Measurements from ENCODE around the gene LNPEP.
A peak's percentile ranks its signal among the peaks of the same experiment; 100 is the strongest.
"Not testable (repeated sequence)": the region's sequence is repeated elsewhere in the genome, so short reads cannot be mapped to it uniquely, and the experiment has no call there.

The LNPEP gene

DNA sequence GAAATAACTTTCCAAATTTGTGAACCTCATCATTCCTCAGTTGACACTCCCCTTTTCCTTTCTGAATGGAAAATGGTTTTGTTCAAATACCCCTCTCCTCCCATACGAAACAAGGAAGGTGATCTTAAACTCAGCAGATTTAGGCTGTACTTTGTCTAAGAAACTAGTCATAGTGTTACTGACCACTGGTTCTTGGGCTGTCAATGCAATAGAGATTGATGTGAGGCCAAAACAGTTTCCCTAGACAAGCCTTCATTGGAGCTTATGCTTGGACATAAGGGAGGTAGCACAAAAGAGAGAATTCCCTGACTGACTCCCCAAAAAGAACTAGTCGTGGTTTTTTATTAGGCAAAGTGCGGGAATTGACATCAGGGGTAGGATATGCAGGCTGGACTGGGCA is 5.3 kb upstream of the LNPEP start:
- no peak for DNase-seq

GRCh38 chr5:96931037-96931436 is 4.8 kb upstream of the LNPEP start:
- DNase-seq = not testable (repeated sequence)

DNA sequence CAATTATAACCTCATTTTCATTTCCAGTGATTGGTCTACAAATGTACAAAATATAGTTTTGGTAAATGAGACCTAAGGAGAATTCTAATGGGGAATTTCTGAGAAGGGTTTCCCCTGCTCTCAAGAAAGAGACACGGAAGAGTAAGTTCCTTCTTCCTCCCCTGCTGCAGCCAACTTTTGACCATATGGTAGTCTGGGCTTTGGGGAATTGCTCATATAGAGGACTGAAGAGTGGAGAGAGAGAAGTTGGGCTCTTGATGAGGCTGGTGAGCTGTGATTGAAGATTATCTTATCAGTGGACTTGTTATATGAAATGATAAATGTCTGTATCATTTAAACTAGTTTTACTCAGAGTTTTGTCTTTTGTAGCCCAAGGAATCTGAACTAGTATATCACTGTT is 4.3 kb upstream of the LNPEP start:
- DNase-seq = no peak

GRCh38 chr5:96932026-96932425 is 3.9 kb upstream of the LNPEP start:
- no peak for DNase-seq

GRCh38 chr5:96933764-96934707 is 1.8 kb upstream of the LNPEP start:
- peak; percentile 65 for DNase-seq

DNA sequence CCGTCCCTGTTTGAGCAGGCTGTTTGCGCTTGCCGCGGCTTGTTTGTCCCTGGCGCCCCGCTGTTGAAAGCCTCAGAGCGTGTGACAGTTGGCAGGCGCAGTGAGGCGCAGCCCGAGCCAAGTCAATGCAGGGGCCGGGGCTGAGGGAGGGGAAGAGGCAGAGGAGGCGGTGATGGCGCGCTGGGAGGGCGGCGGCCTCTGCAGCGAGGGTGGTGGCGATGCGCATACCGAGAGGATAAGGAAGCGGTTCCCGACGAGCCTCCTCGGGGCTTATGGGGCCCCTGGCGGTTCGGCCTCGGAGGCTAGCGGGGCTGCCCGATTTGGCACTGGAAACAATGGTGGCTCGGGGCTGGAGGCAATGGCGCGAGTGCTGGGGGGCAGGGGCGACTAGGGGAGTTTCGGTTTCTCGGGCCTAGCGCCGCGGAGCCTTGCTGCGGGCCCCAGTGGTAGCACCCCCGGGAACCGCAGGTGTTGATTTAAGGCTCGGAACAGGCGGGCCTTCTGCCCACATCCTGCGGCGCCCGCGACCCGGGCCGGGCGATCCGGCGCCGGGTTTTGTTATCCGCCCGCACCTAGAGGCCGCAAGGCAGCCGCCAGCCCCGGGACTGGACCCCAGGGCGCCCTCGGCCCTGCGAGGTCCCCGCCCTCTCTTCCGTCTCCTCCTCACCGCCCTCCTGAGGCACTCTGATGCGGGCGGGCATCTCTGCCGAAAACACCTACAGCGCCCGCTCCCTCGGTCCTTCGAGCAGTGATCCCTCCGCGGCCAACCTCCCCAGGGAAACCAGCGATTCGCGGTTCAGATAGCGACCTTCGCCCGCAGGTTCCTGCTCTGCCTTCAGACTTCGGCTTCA is 947 bp upstream of the LNPEP start:
- DNase-seq = peak; percentile 82

DNA sequence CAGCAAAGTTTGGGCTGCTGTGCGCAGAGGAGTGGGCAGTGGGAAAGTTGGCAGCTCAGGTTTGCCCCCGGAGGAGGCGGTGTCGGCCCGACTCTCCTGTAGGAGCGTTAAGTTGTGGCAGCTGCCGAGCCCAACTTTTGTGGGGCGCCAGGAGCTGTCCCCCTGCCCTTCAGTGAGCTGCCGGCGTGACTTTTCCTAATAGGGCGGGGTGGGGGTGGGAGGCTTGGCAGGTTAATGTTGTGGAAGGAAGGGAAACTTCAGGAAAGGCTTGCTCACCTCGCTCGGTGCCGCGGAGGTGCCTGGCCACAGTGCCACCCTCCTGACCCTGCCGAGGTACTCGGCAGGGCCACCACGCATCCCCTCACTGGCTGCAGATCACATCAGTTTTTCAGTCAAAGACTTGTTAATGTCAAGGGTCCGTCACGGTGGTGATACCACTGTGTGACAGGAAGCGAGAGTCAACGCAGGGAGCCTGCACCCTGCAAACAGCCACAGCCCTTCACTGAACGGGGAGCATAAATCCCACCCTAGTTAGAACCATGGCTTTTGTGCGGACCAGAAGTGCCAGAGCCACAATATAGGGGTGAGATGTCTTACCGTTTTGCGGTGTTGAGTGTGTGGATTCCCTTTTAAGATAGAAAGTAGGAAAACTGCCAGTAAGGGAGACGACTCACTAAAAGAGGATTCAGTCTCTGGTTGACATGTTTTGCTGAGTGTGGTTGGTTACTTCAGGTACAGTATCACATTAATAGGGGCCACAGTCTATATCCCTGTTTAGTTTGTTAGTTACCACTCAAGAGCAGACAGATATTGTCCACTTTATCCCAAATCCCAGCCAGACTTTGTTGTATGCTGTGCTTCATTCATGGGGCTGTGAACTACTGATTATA is 796 bp downstream of the LNPEP start:
- no peak for DNase-seq

DNA sequence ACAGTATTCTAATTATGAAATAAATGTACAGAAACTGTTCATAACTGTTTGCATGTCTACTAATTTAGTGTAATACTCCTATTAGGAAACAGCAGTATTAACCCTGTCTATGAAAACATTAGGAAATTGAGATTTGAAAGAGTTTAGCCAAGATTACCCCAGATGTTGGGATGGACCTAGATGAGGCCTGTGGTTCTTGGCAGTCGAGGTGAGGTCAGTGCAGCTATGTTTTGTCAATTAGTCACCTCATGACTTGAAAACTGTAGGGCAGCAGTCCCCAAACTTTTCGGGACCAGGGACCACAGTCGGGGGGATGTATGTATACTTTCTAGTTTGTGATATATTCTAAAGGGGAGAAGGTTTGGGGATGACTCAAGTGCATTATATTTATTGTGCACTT is 4.7 kb downstream of the LNPEP start:
- DNase-seq = no peak

DNA sequence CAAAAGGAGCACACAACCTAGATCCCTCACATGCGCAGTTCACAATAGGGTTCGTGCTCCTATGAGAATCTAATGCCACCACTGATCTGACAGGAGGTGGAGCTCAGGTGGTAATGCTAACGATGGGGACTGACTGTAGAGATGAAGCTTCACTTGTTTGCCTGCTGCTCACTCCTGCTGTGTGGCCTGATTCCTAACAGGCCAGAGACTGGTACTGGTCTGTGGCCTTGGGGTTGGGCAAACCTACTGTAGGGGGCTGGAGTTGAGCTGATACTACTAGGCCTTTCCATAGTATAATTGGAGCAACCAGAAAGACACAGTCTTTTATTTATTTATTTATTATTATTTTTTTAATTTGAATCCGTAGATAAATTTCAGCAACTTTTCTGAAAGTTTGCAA is 5.3 kb downstream of the LNPEP start:
- DNase-seq = no peak

DNA sequence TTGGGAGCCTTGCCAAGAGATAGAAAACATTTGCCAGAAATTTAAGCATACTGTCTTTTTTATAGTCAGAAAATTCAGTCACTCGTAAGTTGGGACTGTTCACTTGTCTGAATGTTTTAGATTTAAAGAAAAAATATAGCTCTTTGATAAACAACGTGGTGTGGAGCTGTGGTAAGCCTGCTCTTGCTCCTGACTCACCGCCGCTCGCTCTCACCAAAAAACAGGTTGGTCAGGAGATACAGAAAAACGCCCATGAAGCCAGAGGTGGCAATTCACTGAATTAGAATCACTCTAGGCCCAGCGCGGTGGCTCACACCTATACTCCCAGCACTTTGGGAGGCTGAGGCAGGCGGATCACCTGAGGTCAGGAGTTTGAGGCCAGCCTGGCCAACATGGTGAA is 6.2 kb downstream of the LNPEP start:
- no peak for DNase-seq

DNA sequence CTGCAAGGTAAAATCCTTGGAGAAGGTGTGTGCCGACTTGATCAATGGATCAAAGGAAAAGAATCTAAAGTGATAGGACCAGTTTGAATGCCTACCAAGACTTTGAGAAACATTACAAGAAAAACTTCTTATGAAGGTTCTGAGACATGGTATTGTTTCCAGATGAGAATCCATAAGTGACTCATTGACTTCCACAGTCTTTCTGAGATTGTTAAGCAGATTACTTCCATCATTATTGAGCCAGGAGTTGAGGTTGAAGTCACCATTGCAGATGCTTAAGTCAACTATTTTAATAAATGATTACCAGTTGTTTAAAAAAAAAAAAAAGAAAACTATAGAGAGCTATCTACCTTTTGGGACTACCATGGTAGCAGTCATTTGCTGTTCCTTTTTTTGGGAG is 7.0 kb downstream of the LNPEP start:
- DNase-seq = no peak

- no peak for DNase-seq
Observed at GRCh38 chr5:96943799-96944198, 7.9 kb downstream of the LNPEP start.

- no peak for DNase-seq
Observed at GRCh38 chr5:96945144-96945897, 9.4 kb downstream of the LNPEP start.

DNA sequence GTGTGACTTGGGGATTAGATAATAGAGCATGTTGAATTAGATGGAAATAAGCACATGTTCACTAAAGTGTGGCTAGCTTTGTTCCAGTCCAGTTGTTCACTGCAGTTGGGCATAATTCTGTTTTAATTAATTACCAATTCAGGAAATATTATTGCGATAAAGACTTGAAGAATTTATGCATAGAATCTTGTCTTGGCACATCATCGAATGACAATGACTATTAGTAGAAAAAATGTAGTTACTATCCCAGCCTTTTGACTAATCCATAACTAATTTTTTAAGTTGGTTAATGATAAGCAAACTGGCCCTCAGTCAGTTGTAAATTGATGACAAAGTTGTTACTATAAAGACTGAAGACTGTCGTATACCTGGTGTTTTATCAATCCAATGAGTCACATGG is 10.5 kb downstream of the LNPEP start:
- no peak for DNase-seq

GRCh38 chr5:96952118-96952750 is 16.4 kb downstream of the LNPEP start:
- DNase-seq = no peak

GRCh38 chr5:96952974-96953730 is 17.3 kb downstream of the LNPEP start:
- no peak for DNase-seq

GRCh38 chr5:96957254-96958049 is 21.6 kb downstream of the LNPEP start:
- DNase-seq = no peak

DNA sequence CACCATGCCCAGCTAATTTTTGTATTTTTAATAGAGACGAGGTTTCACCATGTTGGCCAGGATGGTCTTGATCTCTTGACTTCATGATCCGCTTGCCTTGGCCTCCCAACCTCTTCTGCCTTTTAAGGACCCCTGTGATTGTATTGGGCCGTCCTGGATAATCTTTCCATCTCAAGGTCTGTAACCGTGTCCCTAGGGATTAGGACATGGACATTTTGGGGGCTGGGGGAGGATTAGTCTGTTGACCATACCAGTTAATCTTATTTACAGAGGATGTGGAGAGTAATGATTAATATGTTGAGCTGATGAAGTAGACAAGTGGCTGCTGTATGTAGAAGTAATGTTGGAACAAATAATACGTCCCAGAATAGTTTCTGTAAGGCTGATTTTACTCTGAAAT is 23.1 kb downstream of the LNPEP start:
- DNase-seq = no peak

DNA sequence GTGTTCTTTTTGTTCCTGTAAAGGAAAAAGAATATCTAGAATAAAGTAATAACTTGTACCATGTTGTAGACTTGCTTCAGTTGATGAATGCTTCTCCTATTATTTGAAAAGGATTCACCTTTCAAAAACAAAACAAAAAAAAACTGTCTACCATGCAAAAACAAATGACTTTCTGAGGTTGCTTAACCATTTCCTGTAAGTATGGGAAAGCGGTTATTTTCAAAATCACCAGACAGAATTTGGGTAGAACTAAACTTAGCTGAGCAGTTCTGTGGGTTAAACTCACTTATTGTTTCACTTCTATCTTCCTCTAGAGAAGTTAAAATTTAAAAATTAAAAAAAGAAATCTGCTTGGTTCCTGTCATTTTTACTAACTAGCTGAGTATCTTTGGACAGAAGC is 25.2 kb downstream of the LNPEP start:
- no peak for DNase-seq

DNA sequence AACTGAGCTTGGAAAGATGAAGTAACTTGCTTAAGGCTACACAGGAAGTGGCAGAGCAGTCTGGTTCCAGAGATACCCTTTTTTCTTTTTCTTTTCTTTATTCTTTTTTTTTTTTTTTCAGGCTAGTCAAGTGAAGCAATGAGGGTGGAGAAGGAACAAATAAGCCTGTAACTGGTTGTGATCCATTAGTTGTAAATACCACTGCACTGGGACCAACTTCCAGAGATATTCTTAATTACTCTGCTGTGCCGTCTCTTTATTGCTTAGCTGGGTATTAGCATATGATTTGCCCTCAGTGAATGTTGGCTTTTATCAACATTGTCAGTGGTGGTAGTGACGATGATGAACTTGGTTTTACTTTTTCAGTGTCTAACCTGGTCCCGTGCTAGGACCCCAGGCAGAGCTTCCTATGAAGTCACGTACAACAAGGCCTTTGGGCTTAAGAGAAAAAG is 26.7 kb downstream of the LNPEP start:
- no peak for DNase-seq

Measured in SHP77 treated with DMSO at 0.1 percent for 48 hours (cell line).